Activated naive CD8-positive, alpha-beta T cell treated with anti-CD3 and anti-CD28 coated beads, Interleukin-2, amount 50 U/mL, for 24 hours (primary cell): ENCODE measurements around the gene TMEM132D.
A peak's percentile ranks its signal among the peaks of the same experiment; 100 is the strongest.
"Not testable (repeated sequence)": the region's sequence is repeated elsewhere in the genome, so short reads cannot be mapped to it uniquely, and the experiment has no call there.

ENCODE experiments used
- ATAC-seq: fragments of 150-1000 bp; cut with Tn5 transposase; one replicate; pipeline ENCODE4 v1.10.0; 2021
- DNase-seq: peaks from one replicate; pipeline ENCODE4 v3.0.0; 2021
- H3K27ac Mint-ChIP-seq: one replicate; pipeline ENCODE4 v1.8.0; 2021; ENCODE audit warnings: mild to moderate bottlenecking, mixed read lengths
- H3K27me3 Mint-ChIP-seq: one replicate; pipeline ENCODE4 v1.8.0; 2021; ENCODE audit warnings: mixed read lengths
- H3K36me3 Mint-ChIP-seq: one replicate; pipeline ENCODE4 v1.8.0; 2021; ENCODE audit warnings: low read depth, mixed read lengths
- H3K4me1 Mint-ChIP-seq: one replicate; pipeline ENCODE4 v1.8.0; 2021; ENCODE audit warnings: mixed read lengths
- H3K4me3 Mint-ChIP-seq: one replicate; pipeline ENCODE4 v1.8.0; 2021; ENCODE audit warnings: mild to moderate bottlenecking, moderate library complexity, mixed read lengths
- H3K9me3 Mint-ChIP-seq: one replicate; pipeline ENCODE4 v1.8.0; 2021; ENCODE audit warnings: mixed read lengths

The TMEM132D gene

DNA sequence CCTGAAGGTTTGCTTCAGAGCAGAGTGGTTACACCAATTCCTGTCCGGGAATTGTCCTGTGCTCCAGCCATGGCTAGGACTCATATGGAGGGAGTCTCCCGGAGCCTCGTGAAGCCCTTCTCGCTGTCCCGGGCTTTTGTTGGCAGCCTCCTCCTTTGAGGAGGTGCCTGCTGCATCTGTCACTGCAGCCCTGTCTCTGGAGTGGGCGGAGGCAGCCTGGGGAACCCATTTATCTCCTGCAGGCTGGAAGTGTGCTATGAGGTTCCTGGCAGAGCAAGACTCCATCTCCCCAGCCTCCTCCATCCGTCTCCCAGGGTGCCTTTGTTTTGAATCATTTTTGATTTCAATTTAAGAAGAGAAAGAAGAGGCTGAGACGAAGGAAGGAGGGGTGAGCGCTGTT is 695.3 kb downstream of the TMEM132D start:
- Mint-ChIP-seq H3K4me1 (no peaks in the 10 kb centered on the region), H3K36me3 (no peaks in the 10 kb centered on the region), H3K27me3 (no peaks in the 10 kb centered on the region), H3K4me3 (no peak overlapping the region), H3K9me3 (no peaks in the 10 kb centered on the region), H3K27ac (no peak overlapping the region)
- DNase-seq (no peak), ATAC-seq (no peak)

DNA sequence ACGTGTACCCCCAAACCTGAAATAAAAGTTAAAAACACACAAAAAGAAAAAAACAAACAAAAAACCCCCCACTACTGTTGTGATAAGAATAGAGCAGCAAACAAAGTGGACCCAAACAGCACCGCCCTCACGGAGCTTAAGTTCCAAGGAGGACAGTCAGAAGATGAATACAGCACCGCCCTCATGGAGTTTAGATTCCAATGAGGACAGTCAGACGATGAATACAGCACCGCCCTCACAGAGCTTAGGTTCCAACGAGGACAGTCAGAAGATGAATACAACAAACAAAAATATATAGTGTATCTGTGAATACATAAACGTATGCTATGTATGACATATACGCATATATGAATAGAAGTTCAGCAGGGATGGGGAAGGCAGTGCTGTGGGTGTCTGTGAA is 696.7 kb downstream of the TMEM132D start:
- Mint-ChIP-seq H3K27me3 (no peaks in the 10 kb centered on the region), H3K36me3 (no peaks in the 10 kb centered on the region), H3K4me3 (no peak overlapping the region), H3K4me1 (no peaks in the 10 kb centered on the region), H3K27ac (no peak overlapping the region), H3K9me3 (no peaks in the 10 kb centered on the region)
- no peak for DNase-seq
- no peak for ATAC-seq

DNA sequence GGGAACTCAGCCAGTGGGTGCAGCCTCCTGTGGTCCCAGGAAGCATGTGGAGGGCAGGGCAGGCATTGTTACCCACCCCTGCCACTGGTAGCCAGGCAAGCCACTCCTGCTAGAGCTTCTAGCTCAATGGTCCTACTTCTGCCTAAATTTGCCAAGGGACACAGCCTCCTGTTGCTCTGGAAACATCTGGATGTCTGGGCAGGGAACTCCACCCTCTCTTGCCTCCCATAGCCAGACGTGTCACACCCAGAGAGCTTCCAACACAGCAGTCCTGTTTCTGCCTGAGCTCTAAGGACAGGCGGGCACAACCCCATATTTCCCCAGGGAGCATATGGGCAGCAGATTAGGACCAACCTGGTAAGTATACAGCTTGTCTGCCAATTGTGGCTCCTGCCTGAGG is 700.4 kb downstream of the TMEM132D start:
- no peak for ATAC-seq
- H3K36me3 Mint-ChIP-seq, result no peaks in the 10 kb centered on the region
- no peak for DNase-seq
- no peaks in the 10 kb centered on the region for H3K27me3 Mint-ChIP-seq
- H3K4me3 Mint-ChIP-seq, result no peak overlapping the region
- H3K9me3 Mint-ChIP-seq, result no peaks in the 10 kb centered on the region
- no peaks in the 10 kb centered on the region for H3K4me1 Mint-ChIP-seq
- no peak overlapping the region for H3K27ac Mint-ChIP-seq

DNA sequence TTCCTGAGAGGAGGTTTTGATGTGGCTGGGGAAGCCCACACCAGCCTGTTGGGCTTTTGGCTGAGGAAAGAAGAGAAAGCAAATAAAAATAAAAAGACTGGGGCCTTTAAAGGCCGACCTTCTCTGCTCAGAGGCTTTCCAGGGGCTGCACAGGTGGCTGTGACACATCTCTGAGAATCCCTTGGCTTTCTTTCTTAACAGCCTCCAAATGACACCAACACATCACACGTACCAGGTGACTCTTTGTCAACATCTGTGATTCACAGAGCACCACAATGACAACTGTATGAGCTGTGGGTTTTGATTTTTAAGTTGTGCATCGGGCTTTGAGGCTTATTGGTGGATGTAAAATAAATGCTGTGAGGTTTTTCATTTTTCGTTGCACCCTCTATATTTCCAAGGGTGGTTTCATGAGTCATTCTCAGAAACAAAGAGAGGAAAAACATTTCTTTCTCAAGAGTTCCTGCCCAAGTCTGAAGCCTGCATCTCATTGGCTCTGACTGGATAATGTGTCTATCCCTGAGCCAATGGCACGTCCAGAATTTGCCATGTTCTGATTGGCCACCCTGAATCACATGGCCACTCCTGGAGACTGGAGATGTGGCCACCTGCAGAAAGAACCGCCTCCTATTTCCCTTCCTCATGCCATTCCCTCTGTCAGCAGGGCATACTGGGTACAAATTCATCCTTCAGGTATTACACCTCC is 701.6 kb downstream of the TMEM132D start:
- DNase-seq, result no peak
- Mint-ChIP-seq H3K9me3 (no peaks in the 10 kb centered on the region), H3K27ac (no peak overlapping the region), H3K4me3 (no peak overlapping the region), H3K27me3 (no peaks in the 10 kb centered on the region), H3K4me1 (no peaks in the 10 kb centered on the region), H3K36me3 (no peaks in the 10 kb centered on the region)
- no peak for ATAC-seq

DNA sequence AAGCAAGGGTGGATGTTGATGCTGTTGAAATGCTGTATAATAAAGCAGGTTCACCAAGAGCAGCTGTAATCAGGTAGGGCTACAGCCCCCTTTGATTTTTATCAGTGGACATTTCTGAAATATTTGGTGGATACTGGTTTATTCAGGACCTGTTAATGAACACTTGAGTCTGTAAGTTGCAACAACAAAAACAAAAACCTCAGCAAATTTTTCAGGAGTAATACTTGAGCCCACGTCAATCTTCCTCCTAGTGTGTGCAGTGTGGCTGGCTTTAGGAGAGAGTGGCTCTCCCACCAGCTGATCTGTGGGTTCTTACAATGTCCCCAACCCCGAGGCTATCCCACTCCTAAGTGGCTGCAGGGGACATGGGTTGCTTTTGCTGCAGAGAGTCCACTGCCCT is 702.8 kb downstream of the TMEM132D start:
- Mint-ChIP-seq H3K36me3 (no peaks in the 10 kb centered on the region), H3K4me1 (no peaks in the 10 kb centered on the region), H3K27ac (no peak overlapping the region), H3K27me3 (no peaks in the 10 kb centered on the region), H3K9me3 (no peaks in the 10 kb centered on the region), H3K4me3 (no peak overlapping the region)
- DNase-seq (no peak), ATAC-seq (no peak)

DNA sequence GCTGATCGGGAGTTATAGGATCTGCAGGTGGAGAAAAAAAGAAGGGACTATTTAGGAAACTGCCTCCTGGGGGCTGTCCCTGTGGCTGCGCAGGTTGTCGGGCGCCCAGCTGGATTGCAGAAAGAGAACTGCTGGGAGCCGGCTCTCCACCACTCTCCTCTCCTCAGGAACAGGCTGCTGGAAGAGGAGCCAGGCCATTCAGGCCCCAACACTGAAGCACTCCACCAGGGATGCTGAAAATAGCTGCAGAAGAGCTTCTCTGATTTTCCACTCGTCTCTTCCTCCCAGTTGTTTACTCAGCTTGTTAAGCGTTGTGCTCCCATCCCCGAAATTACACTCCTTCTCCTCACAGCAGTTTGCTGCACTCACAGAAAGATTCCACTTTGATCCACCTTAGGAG is 703.2 kb downstream of the TMEM132D start:
- Mint-ChIP-seq H3K4me1 (no peaks in the 10 kb centered on the region), H3K27ac (no peak overlapping the region), H3K36me3 (no peaks in the 10 kb centered on the region), H3K9me3 (no peaks in the 10 kb centered on the region), H3K4me3 (no peak overlapping the region), H3K27me3 (no peaks in the 10 kb centered on the region)
- DNase-seq (no peak), ATAC-seq (no peak)

DNA sequence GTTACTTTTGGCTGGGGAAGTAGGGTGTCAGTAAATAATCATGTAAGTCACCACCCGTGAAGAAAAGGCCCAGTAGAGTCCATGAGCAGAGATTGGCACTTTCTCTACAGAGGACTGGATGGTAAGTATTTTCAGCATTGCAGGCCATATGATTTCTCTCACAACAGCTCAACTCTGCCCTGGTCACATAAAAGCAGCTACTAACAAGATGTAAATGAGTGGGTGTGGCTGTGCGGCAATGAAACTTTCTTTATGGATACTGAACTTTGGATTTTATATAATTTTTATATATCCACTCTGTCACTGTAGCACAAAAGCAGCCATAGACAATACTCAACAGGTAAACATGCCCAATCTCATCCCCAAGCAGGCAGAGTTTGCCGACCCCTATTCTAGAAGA is 706.9 kb downstream of the TMEM132D start:
- Mint-ChIP-seq H3K36me3 (no peaks in the 10 kb centered on the region), H3K4me1 (no peaks in the 10 kb centered on the region), H3K27ac (no peak overlapping the region), H3K27me3 (no peaks in the 10 kb centered on the region), H3K9me3 (peaks cover 12% of the 10 kb centered on the region), H3K4me3 (no peak overlapping the region)
- ATAC-seq, result no peak
- no peak for DNase-seq

DNA sequence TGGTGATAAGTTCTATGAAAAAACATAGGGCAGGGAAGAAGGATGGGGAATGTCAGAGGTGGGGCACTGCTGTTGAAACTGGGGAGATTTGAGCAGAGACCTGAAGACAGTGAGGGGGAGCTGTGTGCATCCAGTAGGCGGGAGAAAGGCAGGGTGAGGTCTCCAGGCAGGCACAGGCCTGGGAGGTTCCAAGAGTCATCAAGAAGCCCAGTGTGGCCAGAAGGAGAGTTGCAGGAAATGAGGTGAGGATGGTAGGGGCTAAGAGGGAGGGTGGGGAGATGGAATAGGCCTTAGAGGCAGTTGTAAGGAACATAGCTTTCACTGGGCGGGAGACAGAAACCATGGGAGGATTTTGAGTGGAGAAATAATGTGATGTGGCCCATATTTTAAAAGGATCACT is 708.7 kb downstream of the TMEM132D start:
- no peaks in the 10 kb centered on the region for H3K27me3 Mint-ChIP-seq
- no peak for DNase-seq
- H3K9me3 Mint-ChIP-seq, result peaks cover 12% of the 10 kb centered on the region
- no peaks in the 10 kb centered on the region for H3K4me1 Mint-ChIP-seq
- no peak for ATAC-seq
- H3K4me3 Mint-ChIP-seq, result no peak overlapping the region
- no peaks in the 10 kb centered on the region for H3K36me3 Mint-ChIP-seq
- H3K27ac Mint-ChIP-seq, result no peak overlapping the region

DNA sequence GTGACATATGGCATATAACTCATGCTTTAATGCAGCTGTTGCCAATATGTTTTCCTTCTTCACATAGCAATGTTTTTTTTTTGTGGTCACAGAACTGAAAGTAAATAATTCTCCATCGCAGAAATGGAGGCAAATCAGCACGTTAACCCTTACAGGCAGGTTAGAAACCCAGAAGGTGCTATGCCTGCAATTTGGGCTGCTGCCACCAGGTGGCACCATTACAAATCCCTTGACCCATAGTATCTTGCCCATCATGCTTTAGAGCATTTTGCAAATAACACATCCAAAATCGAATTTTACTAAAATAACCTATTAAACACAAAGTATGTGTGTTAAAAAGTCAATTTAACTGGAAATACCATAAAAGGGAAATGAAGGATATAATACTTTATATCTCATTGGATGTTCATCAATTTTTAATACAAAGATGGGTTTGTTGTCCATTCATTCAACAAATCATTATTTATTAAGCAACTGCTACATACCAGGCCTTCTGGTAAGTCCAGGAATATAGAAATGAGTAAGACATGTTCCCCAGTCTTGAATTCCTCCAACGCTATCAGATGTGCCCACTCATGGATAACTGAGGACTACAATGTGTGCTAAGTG is 710.5 kb downstream of the TMEM132D start:
- Mint-ChIP-seq H3K27me3 (no peaks in the 10 kb centered on the region), H3K36me3 (no peaks in the 10 kb centered on the region), H3K27ac (no peak overlapping the region), H3K4me1 (no peaks in the 10 kb centered on the region), H3K4me3 (no peak overlapping the region), H3K9me3 (peaks cover 12% of the 10 kb centered on the region)
- ATAC-seq, result no peak
- peak; percentile 20 for DNase-seq

DNA sequence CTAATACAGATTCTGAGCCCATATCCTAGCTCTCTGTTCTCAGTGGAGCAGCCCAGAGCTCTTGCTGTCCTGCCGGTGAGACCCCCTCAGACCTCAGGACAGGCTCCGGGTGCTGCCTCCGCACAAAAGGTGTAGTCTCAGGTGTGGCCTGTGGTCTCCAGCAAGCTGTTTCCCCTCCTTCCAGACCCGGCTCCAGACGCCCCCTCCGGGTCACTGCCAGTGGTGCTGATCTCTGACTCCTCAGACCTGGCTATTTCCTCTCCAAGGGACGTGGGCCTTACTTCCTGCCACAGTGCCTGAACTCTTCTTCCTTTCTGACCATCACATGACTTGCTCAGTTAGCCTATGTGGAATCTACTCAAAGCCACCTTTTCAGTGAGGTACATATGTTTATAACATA is 713.0 kb downstream of the TMEM132D start:
- Mint-ChIP-seq H3K36me3 (no peaks in the 10 kb centered on the region), H3K4me3 (no peak overlapping the region), H3K9me3 (peaks cover 12% of the 10 kb centered on the region), H3K27me3 (no peaks in the 10 kb centered on the region), H3K27ac (no peak overlapping the region), H3K4me1 (no peaks in the 10 kb centered on the region)
- no peak for DNase-seq
- ATAC-seq, result no peak

DNA sequence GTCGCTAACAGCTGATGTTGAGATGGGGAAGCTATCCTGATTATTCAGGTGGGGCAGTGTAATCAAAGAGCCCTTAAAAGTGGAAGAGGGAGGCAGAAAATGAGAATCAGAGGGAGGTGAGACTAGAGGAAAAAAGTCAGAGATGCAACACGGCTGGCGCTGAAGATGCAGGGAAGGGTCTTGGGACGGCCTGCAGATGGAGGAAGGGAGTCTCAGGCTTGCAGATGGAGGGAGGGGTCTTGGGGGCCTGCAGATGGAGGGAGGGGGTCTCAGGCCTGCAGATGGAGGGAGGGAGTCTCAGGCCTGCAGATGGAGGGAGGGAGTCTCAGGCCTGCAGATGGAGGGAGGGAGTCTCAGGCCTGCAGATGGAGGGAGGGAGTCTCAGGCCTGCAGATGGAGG is 713.9 kb downstream of the TMEM132D start:
- peaks cover 12% of the 10 kb centered on the region for H3K9me3 Mint-ChIP-seq
- not testable (repeated sequence) for H3K4me1 Mint-ChIP-seq, ATAC-seq

DNA sequence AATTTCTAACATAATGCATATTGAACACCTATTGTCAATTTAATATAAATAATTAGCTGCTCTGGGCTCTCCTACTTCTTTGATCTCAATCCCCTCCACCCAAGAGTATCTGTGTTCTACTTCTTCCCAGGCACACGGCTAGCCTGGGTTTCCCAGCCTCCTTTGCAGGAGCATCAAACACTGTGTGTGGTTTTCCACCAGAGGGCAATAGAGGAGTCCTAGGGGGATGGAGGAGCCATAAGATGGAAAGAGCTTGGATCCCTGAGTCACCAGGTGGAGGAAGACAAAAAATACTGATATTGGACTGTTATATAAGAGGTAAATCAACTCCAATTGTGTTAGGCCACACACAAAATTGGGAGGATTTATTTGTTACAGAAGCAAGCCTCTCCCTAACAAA is 716.9 kb downstream of the TMEM132D start:
- no peaks in the 10 kb centered on the region for H3K9me3 Mint-ChIP-seq
- H3K36me3 Mint-ChIP-seq, result no peaks in the 10 kb centered on the region
- no peak overlapping the region for H3K27ac Mint-ChIP-seq
- peaks cover 2% of the 10 kb centered on the region for H3K27me3 Mint-ChIP-seq
- H3K4me3 Mint-ChIP-seq, result no peak overlapping the region
- ATAC-seq (no peak), DNase-seq (no peak)
- H3K4me1 Mint-ChIP-seq, result no peaks in the 10 kb centered on the region

More for the DNA sequence above, 713.9 kb downstream of the TMEM132D start:
- not testable (repeated sequence) for H3K27me3 Mint-ChIP-seq, DNase-seq, H3K27ac Mint-ChIP-seq, H3K36me3 Mint-ChIP-seq, H3K4me3 Mint-ChIP-seq

DNA sequence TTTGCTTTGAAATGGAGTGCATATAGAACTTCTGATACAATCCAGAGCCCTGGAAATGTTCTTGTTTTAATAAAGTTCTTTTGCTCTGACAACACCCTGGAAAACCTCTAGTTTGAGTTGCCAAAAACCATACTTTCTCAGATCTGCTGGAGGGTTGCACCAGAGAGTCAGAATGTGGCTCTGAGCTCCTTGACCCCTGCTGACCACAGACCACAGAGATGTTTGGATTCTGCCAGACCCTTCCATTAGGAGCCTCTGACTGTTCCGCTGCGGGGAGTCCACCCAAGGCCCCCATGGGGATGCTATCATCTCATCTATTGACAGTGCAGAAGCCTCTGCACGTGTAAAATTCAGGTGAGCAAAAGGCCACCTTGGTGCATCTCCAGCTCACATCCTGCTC is 718.0 kb downstream of the TMEM132D start:
- no peak for DNase-seq
- peaks cover 2% of the 10 kb centered on the region for H3K27me3 Mint-ChIP-seq
- no peak for ATAC-seq
- H3K4me3 Mint-ChIP-seq, result no peak overlapping the region
- H3K36me3 Mint-ChIP-seq, result no peaks in the 10 kb centered on the region
- H3K4me1 Mint-ChIP-seq, result no peaks in the 10 kb centered on the region
- no peak overlapping the region for H3K27ac Mint-ChIP-seq
- H3K9me3 Mint-ChIP-seq, result peaks cover 4% of the 10 kb centered on the region

DNA sequence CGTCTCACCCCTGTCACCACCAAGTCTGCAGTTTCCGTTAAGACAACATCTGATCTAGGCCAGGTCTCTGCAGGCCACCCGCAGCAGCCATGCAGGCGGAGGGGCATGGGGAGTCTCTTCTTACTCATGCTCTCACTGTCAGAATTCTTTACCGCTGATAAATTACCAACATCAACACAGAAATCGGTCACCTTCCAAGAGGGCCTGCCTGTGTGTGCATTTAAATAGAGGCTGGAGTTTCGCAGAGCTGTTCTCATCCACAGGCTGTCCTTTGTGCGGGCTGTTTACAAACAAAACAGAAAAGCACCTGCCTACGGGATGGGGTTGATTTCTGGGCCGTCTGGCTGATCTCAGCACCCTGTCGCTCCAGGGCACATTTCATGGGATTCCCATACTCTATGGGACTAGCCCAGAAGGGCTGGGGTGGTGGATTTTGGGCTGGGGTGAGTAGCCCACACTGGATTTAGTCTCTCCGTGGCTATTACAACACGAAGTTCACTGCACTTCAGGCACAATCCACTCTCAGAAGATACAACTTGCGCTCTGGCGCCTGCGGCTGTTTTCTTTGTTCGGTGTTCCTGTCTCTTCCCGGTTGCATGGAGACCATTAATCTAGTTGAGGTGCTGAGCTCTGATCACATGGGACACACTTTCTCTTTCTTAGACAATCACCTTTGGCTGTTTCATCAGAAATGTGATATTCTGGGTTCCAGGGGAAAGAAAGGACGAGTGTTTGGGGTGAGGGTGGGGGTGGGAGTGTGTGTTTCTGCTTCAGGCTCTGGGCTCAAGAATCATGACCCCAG is 719.5 kb downstream of the TMEM132D start:
- no peak for DNase-seq
- Mint-ChIP-seq H3K9me3 (peaks cover 4% of the 10 kb centered on the region), H3K27ac (no peak overlapping the region), H3K4me1 (no peaks in the 10 kb centered on the region), H3K36me3 (no peaks in the 10 kb centered on the region), H3K27me3 (peaks cover 2% of the 10 kb centered on the region), H3K4me3 (no peak overlapping the region)
- no peak for ATAC-seq

DNA sequence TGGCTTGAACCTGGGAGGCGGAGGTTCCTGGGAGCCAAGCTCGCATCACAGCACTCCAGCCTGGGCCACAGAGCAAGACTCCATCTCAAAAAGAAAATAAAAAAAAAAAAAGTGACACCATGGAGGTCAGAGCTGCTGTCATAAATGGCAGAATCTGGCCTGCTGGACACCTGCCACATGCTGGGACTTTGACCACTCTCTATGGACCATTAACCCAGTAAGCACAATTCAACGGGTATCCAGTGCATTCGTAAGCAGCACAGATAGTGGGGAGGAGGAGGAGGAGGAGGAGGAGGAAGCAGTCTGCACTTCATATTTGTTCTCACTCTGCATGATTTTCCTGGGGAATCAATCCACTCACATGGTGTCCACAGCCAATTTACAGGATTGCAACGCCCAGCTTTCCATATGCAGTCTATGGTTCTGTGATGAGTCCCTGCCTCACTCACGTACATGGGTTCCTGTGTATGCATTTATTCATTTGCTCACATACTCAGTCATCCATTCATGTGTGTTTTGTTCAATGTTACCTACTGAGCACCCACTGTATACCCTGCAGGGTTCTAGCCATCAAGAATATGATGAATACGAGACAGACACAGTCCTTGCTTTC is 723.8 kb downstream of the TMEM132D start:
- H3K27ac Mint-ChIP-seq, result no peak overlapping the region
- ATAC-seq, result no peak
- H3K36me3 Mint-ChIP-seq, result no peaks in the 10 kb centered on the region
- peaks cover 4% of the 10 kb centered on the region for H3K9me3 Mint-ChIP-seq
- no peak overlapping the region for H3K4me3 Mint-ChIP-seq
- H3K4me1 Mint-ChIP-seq, result no peaks in the 10 kb centered on the region
- H3K27me3 Mint-ChIP-seq, result peaks cover 2% of the 10 kb centered on the region
- no peak for DNase-seq
